Gastrocnemius medialis (tissue), 4 donors: Measurements from ENCODE around the gene LHFPL6.

ENCODE experiments used
- POLR2A ChIP-seq, 2 donors: fragments of 450-650 bp; IDR thresholded peaks; one replicate each; pipeline ENCODE4 v1.6.1; 2017; ENCODE audit warnings: antibody characterized with exemption in 2 of 2, mild to moderate bottlenecking in 2 of 2, moderate library complexity in 2 of 2
- TF ChIP-seq, protein P1 (sequence below), 5 experiments: fragments of 450-650 bp in 3 of 5; fragments of 200-600 bp in 2 of 5; sonication (generic) in 2 of 5; IDR thresholded peaks in 4 of 5; conservative IDR thresholded peaks in 1 of 5; 1 replicate in 4 of 5; 2 replicates in 1 of 5; pipeline ENCODE4 v1.5.1; 2016 to 2019; ENCODE audit warnings: antibody characterized with exemption in 5 of 5, mild to moderate bottlenecking in 3 of 5, moderate library complexity in 3 of 5

GRCh38 chr13:39587939-39588338, 15.1 kb downstream of the LHFPL6 start:
- TF ChIP-seq, protein P1, sequence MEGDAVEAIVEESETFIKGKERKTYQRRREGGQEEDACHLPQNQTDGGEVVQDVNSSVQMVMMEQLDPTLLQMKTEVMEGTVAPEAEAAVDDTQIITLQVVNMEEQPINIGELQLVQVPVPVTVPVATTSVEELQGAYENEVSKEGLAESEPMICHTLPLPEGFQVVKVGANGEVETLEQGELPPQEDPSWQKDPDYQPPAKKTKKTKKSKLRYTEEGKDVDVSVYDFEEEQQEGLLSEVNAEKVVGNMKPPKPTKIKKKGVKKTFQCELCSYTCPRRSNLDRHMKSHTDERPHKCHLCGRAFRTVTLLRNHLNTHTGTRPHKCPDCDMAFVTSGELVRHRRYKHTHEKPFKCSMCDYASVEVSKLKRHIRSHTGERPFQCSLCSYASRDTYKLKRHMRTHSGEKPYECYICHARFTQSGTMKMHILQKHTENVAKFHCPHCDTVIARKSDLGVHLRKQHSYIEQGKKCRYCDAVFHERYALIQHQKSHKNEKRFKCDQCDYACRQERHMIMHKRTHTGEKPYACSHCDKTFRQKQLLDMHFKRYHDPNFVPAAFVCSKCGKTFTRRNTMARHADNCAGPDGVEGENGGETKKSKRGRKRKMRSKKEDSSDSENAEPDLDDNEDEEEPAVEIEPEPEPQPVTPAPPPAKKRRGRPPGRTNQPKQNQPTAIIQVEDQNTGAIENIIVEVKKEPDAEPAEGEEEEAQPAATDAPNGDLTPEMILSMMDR (IDR thresholded peaks at IDR 0.05 in 4 of 5, conservative IDR thresholded peaks at IDR 0.05 in 1 of 5): no peak
- TF ChIP-seq POLR2A (IDR thresholded peaks at IDR 0.05): no peak
